Right atrium auricular region (tissue), 2 donors: Measurements from ENCODE around the gene PNLIPRP2. TPM values are rescaled to one million over a fixed set of nuclear protein-coding genes. Genes with fewer than 3 reads are reported as not detected.

Experiments
- DNase-seq: peaks from one replicate; pipeline ENCODE4 v3.0.0-alpha.2; 2019; ENCODE audit warnings: low spot score
- H3K27ac ChIP-seq, 2 donors: fragments of 200-600 bp; sonication (generic); 1 replicate in 1 of 2; 2 replicates in 1 of 2; pipeline ENCODE4 v1.5.1; 2016 to 2019
- H3K27me3 ChIP-seq, 2 donors: fragments of 200-600 bp; sonication (generic); one replicate each; pipeline versions ENCODE4 v1.5.1 to v1.6.0; 2017 to 2019
- H3K36me3 ChIP-seq: fragments of 200-600 bp; sonication (generic); one replicate; pipeline ENCODE4 v1.5.1; 2016
- H3K4me1 ChIP-seq, 2 donors: fragments of 200-600 bp; sonication (generic); one replicate each; pipeline versions ENCODE4 v1.5.1 to v1.6.0; 2017 to 2019
- H3K4me3 ChIP-seq, 2 donors: fragments of 200-600 bp; sonication (generic); 1 replicate in 1 of 2; 2 replicates in 1 of 2; pipeline ENCODE4 v1.5.1; 2017 to 2019; ENCODE audit warnings: mild to moderate bottlenecking in 1 of 2, moderate library complexity in 1 of 2
- H3K9me3 ChIP-seq, 2 donors: fragments of 200-600 bp; sonication (generic); one replicate each; pipeline ENCODE4 v1.5.1; 2019
- CTCF ChIP-seq, 2 donors: fragments of 200-600 bp; sonication (generic); IDR thresholded peaks; one replicate each; pipeline ENCODE4 v1.5.1; 2019; ENCODE audit warnings: antibody characterized with exemption in 2 of 2
- total RNA-seq, 2 donors: library from RNA; depleted of rRNA; stranded (reverse); fragments of >200 nt; gene quantifications; one replicate each; pipeline ENCODE4 v1.1.0, GENCODE V29; 2016

The PNLIPRP2 gene
- total RNA-seq, 2 donors from 2014 or later: not detected

- H3K9me3 ChIP-seq: no peaks in the 10 kb centered on the region
- H3K27ac ChIP-seq: no peak overlapping the region
- DNase-seq: no peak
- H3K27me3 ChIP-seq: no peaks in the 10 kb centered on the region
- TF ChIP-seq CTCF (IDR thresholded peaks at IDR 0.05): no peak
- peaks cover 0 to 4% of the 10 kb centered on the region in 2 donors for H3K4me1 ChIP-seq
- no peak overlapping the region for H3K4me3 ChIP-seq
- peaks cover 9% of the 10 kb centered on the region for H3K36me3 ChIP-seq
These were observed 54.2 kb downstream of the PNLIPRP2 start for GRCh38 chr10:116674901-116675423.

GRCh38 chr10:116676118-116676517 lies 55.4 kb downstream of the PNLIPRP2 start:
- Histone ChIP-seq H3K9me3 (no peaks in the 10 kb centered on the region), H3K27me3 (no peaks in the 10 kb centered on the region), H3K27ac (no peak overlapping the region), H3K36me3 (peaks cover 9% of the 10 kb centered on the region), H3K4me1 (no peaks in the 10 kb centered on the region), H3K4me3 (no peak overlapping the region)
- no peak for TF ChIP-seq CTCF (IDR thresholded peaks at IDR 0.05)
- DNase-seq: no peak

DNA sequence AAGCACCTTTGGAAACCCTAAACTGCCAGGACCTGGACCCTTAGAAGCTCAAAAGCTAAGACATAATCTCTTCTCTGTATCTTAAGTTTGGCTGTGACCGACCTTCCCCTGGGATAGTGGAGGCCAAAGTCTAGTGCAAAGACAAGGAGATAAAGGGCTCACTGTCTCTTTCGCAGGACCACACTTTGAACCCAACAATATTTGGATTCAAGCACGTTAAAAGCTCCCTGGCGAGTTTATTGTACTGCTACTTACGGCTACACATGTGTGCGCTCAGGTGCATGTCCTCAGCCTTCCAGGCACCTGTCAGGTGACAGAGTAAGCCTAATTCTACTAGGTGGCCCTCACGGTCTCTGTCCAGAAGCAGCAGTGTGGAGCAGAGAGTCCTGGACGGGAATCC lies 55.9 kb downstream of the PNLIPRP2 start:
- no peaks in the 10 kb centered on the region for H3K4me1 ChIP-seq
- H3K9me3 ChIP-seq: no peaks in the 10 kb centered on the region
- DNase-seq: no peak
- no peaks in the 10 kb centered on the region for H3K27me3 ChIP-seq
- no peak for TF ChIP-seq CTCF (IDR thresholded peaks at IDR 0.05)
- H3K36me3 ChIP-seq: peaks cover 9% of the 10 kb centered on the region
- no peak overlapping the region for H3K27ac ChIP-seq
- H3K4me3 ChIP-seq: no peak overlapping the region

- Histone ChIP-seq H3K4me1 (no peaks in the 10 kb centered on the region), H3K36me3 (peaks cover 9% of the 10 kb centered on the region), H3K27me3 (no peaks in the 10 kb centered on the region), H3K9me3 (no peaks in the 10 kb centered on the region), H3K27ac (no peak overlapping the region), H3K4me3 (no peak overlapping the region)
- DNase-seq: no peak
- no peak for TF ChIP-seq CTCF (IDR thresholded peaks at IDR 0.05)
These were observed 58.6 kb downstream of the PNLIPRP2 start for GRCh38 chr10:116679351-116679750.

GRCh38 chr10:116683166-116683565 lies 62.4 kb downstream of the PNLIPRP2 start:
- Histone ChIP-seq H3K9me3 (no peaks in the 10 kb centered on the region), H3K36me3 (no peaks in the 10 kb centered on the region), H3K4me1 (peaks cover 0 to 12% of the 10 kb centered on the region in 2 donors), H3K27me3 (no peaks in the 10 kb centered on the region), H3K4me3 (no peak overlapping the region), H3K27ac (no peak overlapping the region)
- DNase-seq: no peak
- TF ChIP-seq CTCF (IDR thresholded peaks at IDR 0.05): no peak

DNA sequence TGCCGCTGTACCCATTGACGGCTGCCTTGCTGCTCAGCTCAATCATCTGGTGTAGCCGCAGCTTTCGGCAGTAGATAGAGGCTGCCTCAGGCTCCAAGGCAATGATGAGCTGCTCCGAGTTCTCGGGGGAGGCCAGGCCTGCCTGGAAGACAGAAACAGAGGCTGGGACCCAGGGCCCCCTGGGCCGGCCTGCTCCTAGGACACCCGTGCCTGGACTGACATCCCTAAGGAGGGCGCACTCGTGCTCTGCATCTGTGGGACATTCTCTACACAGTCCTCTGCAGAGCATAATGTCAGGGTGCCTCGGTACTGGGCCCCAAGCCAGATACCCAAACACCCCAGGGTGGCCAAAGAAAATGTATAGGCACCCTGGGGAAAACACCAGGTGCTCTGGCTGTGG lies 63.1 kb downstream of the PNLIPRP2 start:
- Histone ChIP-seq H3K4me3 (no peak overlapping the region), H3K27ac (no peak overlapping the region), H3K36me3 (no peaks in the 10 kb centered on the region), H3K9me3 (no peaks in the 10 kb centered on the region), H3K4me1 (peaks cover 0 to 18% of the 10 kb centered on the region in 2 donors), H3K27me3 (no peaks in the 10 kb centered on the region)
- no peak for TF ChIP-seq CTCF (IDR thresholded peaks at IDR 0.05)
- DNase-seq: no peak
